ENCODE measurements around the gene PVALEF.

DNA sequence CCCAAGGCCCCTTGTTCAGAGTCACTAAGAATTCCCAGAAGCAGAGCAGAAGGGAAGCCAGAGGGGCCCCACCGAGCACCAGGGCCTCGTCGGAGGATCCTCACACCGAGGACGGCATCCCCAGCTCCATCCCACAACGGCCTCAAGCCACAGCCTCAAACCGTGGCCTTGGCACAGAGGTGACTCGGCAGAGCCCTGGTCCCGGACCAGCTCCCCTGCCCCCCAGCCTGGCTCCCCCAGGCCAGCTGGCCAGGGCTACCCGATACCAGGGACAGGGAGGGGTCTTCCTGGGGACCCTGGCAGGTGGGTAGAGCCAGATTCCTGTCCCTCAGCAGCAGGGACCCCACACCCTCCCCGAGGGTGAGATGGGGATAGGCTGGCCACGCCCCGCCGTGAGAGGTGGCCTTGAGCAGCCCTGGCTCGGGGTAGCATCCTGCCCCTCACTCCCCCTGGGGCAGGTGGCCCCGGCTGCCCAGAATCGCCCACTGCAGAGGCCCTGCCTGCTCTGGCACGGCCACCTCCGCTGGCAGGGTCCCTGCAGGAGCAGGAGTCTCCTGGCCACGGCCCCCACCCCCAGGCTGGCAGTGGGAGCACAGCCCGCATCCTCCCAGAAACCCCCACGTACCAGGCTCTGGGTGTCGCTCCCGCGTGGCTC lies 5.6 kb upstream of the PVALEF start:
- no peak for TF ChIP-seq RAD21 (IDR thresholded peaks at IDR 0.05; ENCODE audit: low read depth)
- no peak for TF ChIP-seq TAF1 (IDR thresholded peaks at IDR 0.05; ENCODE audit: low read depth)
- TF ChIP-seq, protein P1, sequence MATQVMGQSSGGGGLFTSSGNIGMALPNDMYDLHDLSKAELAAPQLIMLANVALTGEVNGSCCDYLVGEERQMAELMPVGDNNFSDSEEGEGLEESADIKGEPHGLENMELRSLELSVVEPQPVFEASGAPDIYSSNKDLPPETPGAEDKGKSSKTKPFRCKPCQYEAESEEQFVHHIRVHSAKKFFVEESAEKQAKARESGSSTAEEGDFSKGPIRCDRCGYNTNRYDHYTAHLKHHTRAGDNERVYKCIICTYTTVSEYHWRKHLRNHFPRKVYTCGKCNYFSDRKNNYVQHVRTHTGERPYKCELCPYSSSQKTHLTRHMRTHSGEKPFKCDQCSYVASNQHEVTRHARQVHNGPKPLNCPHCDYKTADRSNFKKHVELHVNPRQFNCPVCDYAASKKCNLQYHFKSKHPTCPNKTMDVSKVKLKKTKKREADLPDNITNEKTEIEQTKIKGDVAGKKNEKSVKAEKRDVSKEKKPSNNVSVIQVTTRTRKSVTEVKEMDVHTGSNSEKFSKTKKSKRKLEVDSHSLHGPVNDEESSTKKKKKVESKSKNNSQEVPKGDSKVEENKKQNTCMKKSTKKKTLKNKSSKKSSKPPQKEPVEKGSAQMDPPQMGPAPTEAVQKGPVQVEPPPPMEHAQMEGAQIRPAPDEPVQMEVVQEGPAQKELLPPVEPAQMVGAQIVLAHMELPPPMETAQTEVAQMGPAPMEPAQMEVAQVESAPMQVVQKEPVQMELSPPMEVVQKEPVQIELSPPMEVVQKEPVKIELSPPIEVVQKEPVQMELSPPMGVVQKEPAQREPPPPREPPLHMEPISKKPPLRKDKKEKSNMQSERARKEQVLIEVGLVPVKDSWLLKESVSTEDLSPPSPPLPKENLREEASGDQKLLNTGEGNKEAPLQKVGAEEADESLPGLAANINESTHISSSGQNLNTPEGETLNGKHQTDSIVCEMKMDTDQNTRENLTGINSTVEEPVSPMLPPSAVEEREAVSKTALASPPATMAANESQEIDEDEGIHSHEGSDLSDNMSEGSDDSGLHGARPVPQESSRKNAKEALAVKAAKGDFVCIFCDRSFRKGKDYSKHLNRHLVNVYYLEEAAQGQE (IDR thresholded peaks at IDR 0.05; ENCODE audit: low read depth), result no peak
- TF ChIP-seq, protein P2, sequence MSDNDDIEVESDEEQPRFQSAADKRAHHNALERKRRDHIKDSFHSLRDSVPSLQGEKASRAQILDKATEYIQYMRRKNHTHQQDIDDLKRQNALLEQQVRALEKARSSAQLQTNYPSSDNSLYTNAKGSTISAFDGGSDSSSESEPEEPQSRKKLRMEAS (IDR thresholded peaks at IDR 0.05), result no peak

All from Ishikawa (cell line).